ENCODE results near the gene MAML3. TPM values are rescaled to one million over a fixed set of nuclear protein-coding genes. Genes with fewer than 3 reads are reported as not detected.

MAML3 gene
- total and polyA plus RNA-seq, 7 experiments from 2014 or later, result 0.53 to 9.4 (median 3.3) TPM

DNA sequence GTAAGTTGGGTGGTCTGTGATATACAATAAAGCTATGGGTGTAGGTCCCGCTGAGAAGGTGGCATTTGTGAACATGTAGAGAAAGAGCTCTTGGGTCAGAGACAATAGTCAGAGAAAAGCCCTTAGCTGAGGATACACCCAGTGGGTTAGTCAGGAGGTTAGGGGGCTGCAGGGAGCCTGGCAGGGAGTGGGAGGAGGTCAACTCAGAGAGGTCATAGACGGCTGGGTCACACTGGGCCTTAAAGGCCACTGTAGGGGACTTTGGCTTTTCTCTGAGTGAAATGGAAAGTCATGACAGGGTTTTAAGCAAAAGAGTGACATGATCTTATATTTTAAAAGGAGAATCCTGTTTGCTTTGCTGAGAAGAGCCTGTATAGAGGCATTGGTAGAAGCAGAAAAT, 471.7 kb downstream of the MAML3 start:
- ChIA-PET POLR2A (no interaction called here), CTCF (no interaction called here)
- no peaks in the 10 kb centered on the region for H3K4me1 ChIP-seq (ENCODE audit: control insufficient read depth in 2 of 2, insufficient read depth in 2 of 2, low read length in 2 of 2)
- H3K36me3 ChIP-seq (ENCODE audit: control insufficient read depth in 2 of 3, insufficient read depth in 3 of 3, low read length in 3 of 3), result no peaks in the 10 kb centered on the region
- H3K9me3 Mint-ChIP-seq, result peaks cover 0 to 17% (median 5%) of the 10 kb centered on the region in 11 donors
- no peaks in the 10 kb centered on the region for H3K9me3 ChIP-seq (ENCODE audit: control insufficient read depth in 2 of 3, low read length in 3 of 3)
- H3K4me3 ChIP-seq (ENCODE audit: low read length), result no peak overlapping the region
- ATAC-seq, result no peak
- H3K27ac Mint-ChIP-seq, result peak overlapping the region in 2 of 9 donors; percentile 11 to 37
- DNase-seq, result no peak
- H3K4me1 Mint-ChIP-seq, result peaks cover 0 to 36% (median 5%) of the 10 kb centered on the region in 7 donors
- H3K36me3 Mint-ChIP-seq, result peaks cover 6 to 62% (median 15%) of the 10 kb centered on the region in 5 donors
- intact Hi-C loops (cut with micrococcal nuclease), result no loop called here
- no peak overlapping the region for H3K27ac ChIP-seq (ENCODE audit: low read depth, low read length)
- peaks cover 0 to 6% (median 0%) of the 10 kb centered on the region in 5 donors for H3K27me3 Mint-ChIP-seq
- no peaks in the 10 kb centered on the region for H3K27me3 ChIP-seq (ENCODE audit: control insufficient read depth in 2 of 2, insufficient read depth in 2 of 2, low read length in 2 of 2)
- H3K4me3 Mint-ChIP-seq, result peak overlapping the region in 1 of 10 donors; percentile 21

DNA sequence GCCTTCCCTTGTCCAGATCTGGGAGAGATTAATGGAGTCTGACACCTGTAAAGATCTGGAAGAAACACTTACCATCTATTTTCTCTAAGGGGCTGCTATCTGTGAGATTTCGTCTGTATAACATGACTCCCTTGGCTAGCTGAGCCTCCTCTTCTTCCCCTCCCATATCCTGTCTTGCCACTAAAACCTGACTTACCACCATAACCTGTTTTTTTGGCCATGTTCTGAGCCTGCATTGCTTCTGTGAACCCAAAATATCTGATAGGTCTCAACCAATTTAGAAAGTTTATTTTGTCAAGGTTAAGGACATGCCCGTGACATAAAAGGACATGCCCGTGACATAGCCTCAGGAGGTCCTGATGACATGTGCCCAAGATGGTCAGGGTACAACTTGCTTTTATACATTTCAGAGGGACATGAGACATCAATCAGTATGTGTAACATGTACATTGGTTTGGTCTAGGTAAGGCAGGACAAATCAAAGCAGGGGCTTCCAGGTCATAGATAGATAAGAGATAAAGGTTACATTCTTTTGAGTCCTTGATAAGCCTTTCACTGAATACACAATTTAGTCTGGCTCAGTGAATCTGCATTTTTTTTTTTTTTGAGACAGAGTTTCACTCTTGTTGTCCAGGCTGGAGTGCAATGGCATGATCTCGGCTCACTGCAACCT, 476.9 kb downstream of the MAML3 start:
- intact Hi-C loops (cut with micrococcal nuclease), result no loop called here
- CTCF ChIA-PET, result no interaction called here

DNA sequence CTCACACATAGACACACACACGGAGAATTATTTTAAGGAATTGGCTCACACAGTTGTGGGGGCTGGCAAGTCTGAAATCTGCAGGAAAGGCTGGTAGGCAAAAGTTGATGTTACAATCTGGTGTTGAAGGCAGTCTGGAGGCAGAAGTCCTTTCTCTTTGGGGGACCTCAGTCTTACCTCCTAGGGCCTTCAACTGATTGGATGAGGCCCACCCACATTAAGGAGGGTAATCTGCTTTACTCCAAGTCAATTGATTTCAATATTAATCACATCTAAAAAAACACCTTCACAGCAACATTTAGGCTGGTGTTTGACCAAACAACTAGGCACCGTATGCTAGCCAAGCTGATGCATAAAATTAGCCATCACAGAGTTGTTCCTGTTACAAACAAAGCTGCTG, 477.6 kb downstream of the MAML3 start:
- POLR2A ChIA-PET, result no interaction called here
- CTCF ChIA-PET, result no interaction called here
- Mint-ChIP-seq H3K27me3 (no peaks in the 10 kb centered on the region), H3K36me3 (peaks cover 0 to 32% (median 8%) of the 10 kb centered on the region in 5 donors), H3K4me3 (no peak overlapping the region), H3K4me1 (peaks cover 0 to 24% (median 0%) of the 10 kb centered on the region in 7 donors), H3K27ac (peak overlapping the region in 1 of 9 donors; percentile 5), H3K9me3 (peaks cover 0 to 4% (median 0%) of the 10 kb centered on the region in 11 donors)
- ATAC-seq (no peak), DNase-seq (no peak)
- Histone ChIP-seq H3K27ac (ENCODE audit: low read depth, low read length) (no peak overlapping the region), H3K27me3 (ENCODE audit: control insufficient read depth in 2 of 2, insufficient read depth in 2 of 2, low read length in 2 of 2) (no peaks in the 10 kb centered on the region), H3K9me3 (ENCODE audit: control insufficient read depth in 2 of 3, low read length in 3 of 3) (no peaks in the 10 kb centered on the region), H3K4me3 (ENCODE audit: low read length) (no peak overlapping the region), H3K4me1 (ENCODE audit: control insufficient read depth in 2 of 2, insufficient read depth in 2 of 2, low read length in 2 of 2) (no peaks in the 10 kb centered on the region), H3K36me3 (ENCODE audit: control insufficient read depth in 2 of 3, insufficient read depth in 3 of 3, low read length in 3 of 3) (no peaks in the 10 kb centered on the region)
- intact Hi-C loops (cut with micrococcal nuclease), result no loop called here

More for the DNA sequence above, 476.9 kb downstream of the MAML3 start:
- Histone ChIP-seq H3K36me3 (ENCODE audit: control insufficient read depth in 2 of 3, insufficient read depth in 3 of 3, low read length in 3 of 3) (no peaks in the 10 kb centered on the region), H3K9me3 (ENCODE audit: control insufficient read depth in 2 of 3, low read length in 3 of 3) (no peaks in the 10 kb centered on the region), H3K27me3 (ENCODE audit: control insufficient read depth in 2 of 2, insufficient read depth in 2 of 2, low read length in 2 of 2) (no peaks in the 10 kb centered on the region), H3K27ac (ENCODE audit: low read depth, low read length) (no peak overlapping the region), H3K4me1 (ENCODE audit: control insufficient read depth in 2 of 2, insufficient read depth in 2 of 2, low read length in 2 of 2) (no peaks in the 10 kb centered on the region), H3K4me3 (ENCODE audit: low read length) (no peak overlapping the region)
- peaks cover 0 to 25% (median 0%) of the 10 kb centered on the region in 7 donors for H3K4me1 Mint-ChIP-seq
- ATAC-seq (no peak), DNase-seq (no peak)
- H3K9me3 Mint-ChIP-seq, result peaks cover 0 to 4% (median 0%) of the 10 kb centered on the region in 11 donors
- POLR2A ChIA-PET, result no interaction called here
- peaks cover 0 to 33% (median 8%) of the 10 kb centered on the region in 5 donors for H3K36me3 Mint-ChIP-seq
- H3K4me3 Mint-ChIP-seq, result no peak overlapping the region
- H3K27me3 Mint-ChIP-seq, result no peaks in the 10 kb centered on the region
- no peak overlapping the region for H3K27ac Mint-ChIP-seq

DNA sequence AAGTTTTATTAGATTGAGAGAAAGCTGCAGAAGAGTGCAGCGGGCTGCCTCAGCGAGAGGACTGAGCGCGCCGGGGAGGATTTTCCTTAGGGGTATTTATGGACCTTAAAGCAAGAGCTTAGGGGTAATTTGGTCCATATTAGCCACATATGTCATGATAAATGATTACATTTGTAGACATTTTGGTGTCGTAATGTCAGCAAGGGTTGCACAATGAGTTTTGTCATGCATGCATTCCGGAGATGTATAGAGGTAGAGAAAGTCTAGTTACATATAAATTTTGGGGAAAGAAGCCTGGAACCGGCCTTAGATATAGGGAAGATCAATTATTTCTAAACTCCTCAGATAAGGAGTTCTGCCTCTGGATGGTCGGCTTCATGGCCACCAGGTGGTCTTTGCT, 478.3 kb downstream of the MAML3 start:
- peaks cover 0 to 4% (median 0%) of the 10 kb centered on the region in 11 donors for H3K9me3 Mint-ChIP-seq
- no peaks in the 10 kb centered on the region for H3K27me3 Mint-ChIP-seq
- H3K36me3 Mint-ChIP-seq, result peaks cover 0 to 31% (median 8%) of the 10 kb centered on the region in 5 donors
- Histone ChIP-seq H3K4me1 (ENCODE audit: control insufficient read depth in 2 of 2, insufficient read depth in 2 of 2, low read length in 2 of 2) (no peaks in the 10 kb centered on the region), H3K27me3 (ENCODE audit: control insufficient read depth in 2 of 2, insufficient read depth in 2 of 2, low read length in 2 of 2) (no peaks in the 10 kb centered on the region), H3K27ac (ENCODE audit: low read depth, low read length) (no peak overlapping the region), H3K4me3 (ENCODE audit: low read length) (no peak overlapping the region), H3K36me3 (ENCODE audit: control insufficient read depth in 2 of 3, insufficient read depth in 3 of 3, low read length in 3 of 3) (no peaks in the 10 kb centered on the region), H3K9me3 (ENCODE audit: control insufficient read depth in 2 of 3, low read length in 3 of 3) (no peaks in the 10 kb centered on the region)
- ATAC-seq (no peak), DNase-seq (no peak)
- CTCF ChIA-PET, result no interaction called here
- H3K4me3 Mint-ChIP-seq, result no peak overlapping the region
- no peak overlapping the region for H3K27ac Mint-ChIP-seq
- POLR2A ChIA-PET, result no interaction called here
- peaks cover 0 to 26% (median 0%) of the 10 kb centered on the region in 7 donors for H3K4me1 Mint-ChIP-seq
- intact Hi-C loops (cut with micrococcal nuclease), result no loop called here

DNA sequence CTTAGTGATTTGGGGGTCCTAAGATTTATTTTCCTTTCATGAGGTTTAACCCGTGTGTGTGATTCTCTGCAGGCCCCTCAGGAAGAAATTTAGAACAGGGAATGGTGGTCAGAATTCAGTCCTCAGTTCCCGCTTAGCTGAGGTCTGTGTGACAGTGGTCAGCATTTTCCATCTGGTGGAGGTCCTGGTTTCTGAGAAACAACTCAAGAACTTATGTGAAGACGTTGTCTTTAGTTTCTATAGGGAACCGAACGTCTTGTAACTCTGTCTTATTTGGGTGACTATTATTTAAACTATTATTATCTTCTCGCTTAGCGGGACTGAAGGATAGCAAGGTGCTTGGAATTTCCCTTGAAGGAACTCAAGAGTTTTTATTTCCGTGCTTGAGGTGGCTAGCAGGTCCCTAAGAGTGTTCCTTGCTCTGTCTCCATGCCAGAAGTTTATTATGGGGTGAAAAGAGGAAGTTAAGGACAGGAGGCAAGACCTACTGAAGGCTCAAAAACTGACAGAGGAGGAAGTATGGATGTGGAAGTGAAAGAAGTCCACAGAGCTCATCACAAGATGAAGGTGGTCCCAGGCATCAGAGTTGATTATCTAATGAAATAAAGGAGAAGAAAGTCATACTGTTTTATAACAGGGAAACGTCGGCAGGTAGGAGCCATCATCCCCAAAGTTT, 479.0 kb downstream of the MAML3 start:
- CTCF ChIA-PET, result interaction anchor here (1.1 kb wide), 1 partner anchor 18 kb away, joined by 3 read pairs; no protein-coding TSS in a partner anchor
- H3K4me3 ChIP-seq (ENCODE audit: low read length), result no peak overlapping the region

DNA sequence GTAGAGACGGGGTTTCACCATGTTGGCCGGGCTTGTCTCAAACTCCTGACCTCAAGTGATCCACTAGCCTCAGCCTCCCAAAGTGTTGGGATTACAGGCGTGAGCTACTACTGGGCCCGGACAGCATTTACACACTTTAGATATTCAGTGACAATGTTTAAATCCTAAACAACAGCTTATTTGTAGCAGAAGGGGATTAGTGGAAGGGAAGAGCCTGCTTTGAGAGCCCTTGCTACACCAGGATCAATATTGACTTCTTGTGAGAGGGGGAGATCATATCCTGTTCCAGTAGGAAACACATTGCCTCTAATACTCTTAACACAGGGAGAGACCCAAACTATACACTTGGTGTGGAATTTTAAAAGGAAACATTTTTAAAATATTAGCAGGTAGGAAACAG, 481.3 kb downstream of the MAML3 start:
- H3K27ac ChIP-seq (ENCODE audit: low read depth, low read length), result no peak overlapping the region
- H3K36me3 ChIP-seq (ENCODE audit: control insufficient read depth in 2 of 3, insufficient read depth in 3 of 3, low read length in 3 of 3), result no peaks in the 10 kb centered on the region
- DNase-seq, result no peak
- ChIA-PET CTCF (interaction anchor here (0.7 kb wide), 1 partner anchor 14 kb away, joined by 3 read pairs; no protein-coding TSS in a partner anchor), POLR2A (no interaction called here)
- no peaks in the 10 kb centered on the region for H3K27me3 Mint-ChIP-seq
- no peak overlapping the region for H3K27ac Mint-ChIP-seq
- H3K9me3 Mint-ChIP-seq, result peaks cover 0 to 2% (median 0%) of the 10 kb centered on the region in 11 donors
- intact Hi-C loops (cut with micrococcal nuclease), result no loop called here
- no peak overlapping the region for H3K4me3 Mint-ChIP-seq
- no peak for ATAC-seq
- H3K36me3 Mint-ChIP-seq, result peaks cover 0 to 19% (median 0%) of the 10 kb centered on the region in 5 donors
- H3K27me3 ChIP-seq (ENCODE audit: control insufficient read depth in 2 of 2, insufficient read depth in 2 of 2, low read length in 2 of 2), result no peaks in the 10 kb centered on the region
- no peak overlapping the region for H3K4me3 ChIP-seq (ENCODE audit: low read length)
- H3K4me1 Mint-ChIP-seq, result peaks cover 0 to 30% (median 0%) of the 10 kb centered on the region in 7 donors
- no peaks in the 10 kb centered on the region for H3K4me1 ChIP-seq (ENCODE audit: control insufficient read depth in 2 of 2, insufficient read depth in 2 of 2, low read length in 2 of 2)
- no peaks in the 10 kb centered on the region for H3K9me3 ChIP-seq (ENCODE audit: control insufficient read depth in 2 of 3, low read length in 3 of 3)

More for the DNA sequence above, 479.0 kb downstream of the MAML3 start:
- Mint-ChIP-seq H3K27me3 (no peaks in the 10 kb centered on the region), H3K4me3 (no peak overlapping the region), H3K4me1 (peaks cover 0 to 22% (median 0%) of the 10 kb centered on the region in 7 donors), H3K9me3 (peaks cover 0 to 4% (median 0%) of the 10 kb centered on the region in 11 donors), H3K36me3 (peaks cover 0 to 29% (median 7%) of the 10 kb centered on the region in 5 donors), H3K27ac (peak overlapping the region in 2 of 9 donors; percentile 1 to 46)
- Histone ChIP-seq H3K36me3 (ENCODE audit: control insufficient read depth in 2 of 3, insufficient read depth in 3 of 3, low read length in 3 of 3) (no peaks in the 10 kb centered on the region), H3K4me1 (ENCODE audit: control insufficient read depth in 2 of 2, insufficient read depth in 2 of 2, low read length in 2 of 2) (no peaks in the 10 kb centered on the region), H3K27me3 (ENCODE audit: control insufficient read depth in 2 of 2, insufficient read depth in 2 of 2, low read length in 2 of 2) (no peaks in the 10 kb centered on the region), H3K27ac (ENCODE audit: low read depth, low read length) (no peak overlapping the region), H3K9me3 (ENCODE audit: control insufficient read depth in 2 of 3, low read length in 3 of 3) (no peaks in the 10 kb centered on the region)
- POLR2A ChIA-PET, result no interaction called here
- ATAC-seq (peak; percentile 87), DNase-seq (no peak)
- intact Hi-C loops (cut with micrococcal nuclease), result no loop called here

Measured in naive thymus-derived CD4-positive, alpha-beta T cell (primary cell).